IMR-90 (cell line): ENCODE measurements around the gene LMOD1.

Experiments
- BHLHE40 ChIP-seq: fragments of 150-350 bp; IDR thresholded peaks from 2 replicates; pipeline ENCODE4 v1.6.1; 2016; ENCODE audit warnings: mild to moderate bottlenecking, low read depth, low read length
- CEBPB ChIP-seq: IDR thresholded peaks from 2 replicates; pipeline ENCODE4 v1.6.1; 2012; ENCODE audit warnings: low read depth, low read length, improper control_type of control experiment
- CHD1 ChIP-seq: IDR thresholded peaks from 2 replicates; pipeline ENCODE4 v1.6.1; 2012; ENCODE audit warnings: low read depth, low read length, improper control_type of control experiment
- CTCF ChIP-seq: conservative IDR thresholded peaks from 2 replicates; pipeline ENCODE4 v1.5.1; 2012; ENCODE audit warnings: mild to moderate bottlenecking, low read depth, low read length, improper control_type of control experiment
- FOS ChIP-seq: fragments of 150-350 bp; IDR thresholded peaks from 2 replicates; pipeline ENCODE4 v1.6.1; 2016; ENCODE audit warnings: low read depth, low read length
- MAFK ChIP-seq: IDR thresholded peaks from 2 replicates; pipeline ENCODE4 v1.6.1; 2012; ENCODE audit warnings: low read depth, low read length, improper control_type of control experiment
- MXI1 ChIP-seq: IDR thresholded peaks from 2 replicates; pipeline ENCODE4 v1.6.1; 2012; ENCODE audit warnings: low read depth, mild to moderate bottlenecking, low read length, moderate library complexity, borderline replicate concordance
- POLR2A ChIP-seq: IDR thresholded peaks from 2 replicates; pipeline ENCODE4 v1.6.1; 2012; ENCODE audit warnings: mild to moderate bottlenecking, low read depth, low read length
- RAD21 ChIP-seq: IDR thresholded peaks from 2 replicates; pipeline ENCODE4 v1.6.1; 2012; ENCODE audit warnings: low read length, improper control_type of control experiment
- RCOR1 ChIP-seq: IDR thresholded peaks from 2 replicates; pipeline ENCODE4 v1.6.1; 2012; ENCODE audit warnings: mild to moderate bottlenecking, low read length, improper control_type of control experiment; ENCODE audit not compliant: insufficient replicate concordance
- RFX5 ChIP-seq: IDR thresholded peaks from 2 replicates; pipeline ENCODE4 v1.8.0; 2012; ENCODE audit warnings: low read depth, mild to moderate bottlenecking, low read length, moderate library complexity
- SMC3 ChIP-seq: fragments of 150-350 bp; IDR thresholded peaks from 2 replicates; pipeline ENCODE4 v1.6.1; 2016; ENCODE audit warnings: low read depth, mild to moderate bottlenecking, antibody characterized with exemption, low read length, moderate library complexity
- USF2 ChIP-seq: fragments of 150-350 bp; IDR thresholded peaks from 2 replicates; pipeline ENCODE4 v1.6.1; 2017; ENCODE audit warnings: mild to moderate bottlenecking, antibody characterized with exemption, low read length, low read depth

GRCh38 chr1:201898240-201898894, 48.0 kb downstream of the LMOD1 start:
- TF ChIP-seq CTCF (no peak), BHLHE40 (no peak), CEBPB (no peak), POLR2A (no peak), RAD21 (no peak), USF2 (no peak), SMC3 (no peak), MAFK (no peak), RFX5 (no peak), MXI1 (no peak), FOS (no peak), RCOR1 (no peak), CHD1 (no peak)
